A549 (cell line): ENCODE results near the gene OTULINL. TPM values are rescaled to one million over a fixed set of nuclear protein-coding genes. Genes with fewer than 3 reads are reported as not detected.

Experiments used
- ATAC-seq, 2 experiments: fragments of 200-7000 bp in 1 of 2; fragments of >200 bp in 1 of 2; cut with Nextera tagmentation in 1 of 2; cut with Tn5 transposase in 1 of 2; 3 replicates each; pipeline versions ENCODE4 v1.8.0 to v1.9.1; 2018 to 2020; ENCODE audit warnings: mild to moderate bottlenecking in 1 of 2, moderate library complexity in 1 of 2
- CTCF ChIA-PET: fragments of 300-600 bp; sonication (Branson Sonifier 250); formaldehyde crosslinking; extraction: SDS; loops from one replicate; lab custom pipeline; 2021; ENCODE audit warnings: antibody characterized with exemption, inconsistent platforms; lab: Yijun Ruan, JAX
- POLR2A ChIA-PET: fragments of 350-600 bp; formaldehyde crosslinking; extraction: SDS; loops from one replicate; lab custom pipeline; 2021; ENCODE audit warnings: antibody characterized with exemption, inconsistent platforms; lab: Yijun Ruan, JAX
- DNase-seq, 2 experiments: peaks; one replicate each; pipeline versions ENCODE4 v3.0.0 to v3.0.0-alpha.2; 2011 to 2016; ENCODE audit warnings: low read depth in 1 of 2, low spot score in 1 of 2
- FAIRE-seq: peaks from 2 replicates; lab custom pipeline; 2011; peaks lifted over from hg19 to GRCh38; lab: Jason Lieb, UNC
- H3K27ac ChIP-seq, 2 experiments: fragments of >200 bp; sonication (Bioruptor Twin); formaldehyde crosslinking; 3 replicates each; pipeline ENCODE4 v1.5.1; 2016 to 2017
- H3K4me1 ChIP-seq: fragments of >200 bp; sonication (Bioruptor Twin); formaldehyde crosslinking; 3 replicates; pipeline ENCODE4 v1.6.1; 2016
- H3K4me2 ChIP-seq: fragments of >200 bp; sonication (Bioruptor Twin); formaldehyde crosslinking; 3 replicates; pipeline ENCODE4 v1.6.1; 2016
- H3K4me3 ChIP-seq: fragments of >200 bp; sonication (Bioruptor Twin); formaldehyde crosslinking; 3 replicates; pipeline ENCODE4 v1.5.1; 2016
- H3K9me3 ChIP-seq: fragments of >200 bp; sonication (Bioruptor Twin); formaldehyde crosslinking; 3 replicates; pipeline ENCODE4 v1.6.1; 2016
- ATOH8 ChIP-seq: fragments of 250-450 bp; sonication (Bioruptor Pico); IDR thresholded peaks from 2 replicates; pipeline ENCODE4 v1.5.0; 2020; ENCODE audit warnings: low read depth, mild to moderate bottlenecking, moderate library complexity
- BCL3 ChIP-seq: fragments of >200 bp; sonication (Bioruptor Twin); formaldehyde crosslinking; IDR thresholded peaks from 3 replicates; pipeline ENCODE4 v1.6.1; 2016
- BHLHE40 ChIP-seq: IDR thresholded peaks from 2 replicates; pipeline ENCODE4 v1.6.1; 2012; ENCODE audit warnings: low read depth, low read length, inconsistent platforms
- CEBPB ChIP-seq, 2 experiments: fragments of >200 bp in 1 of 2; sonication (Bioruptor Twin) in 1 of 2; formaldehyde crosslinking in 1 of 2; IDR thresholded peaks; 2 replicates each; pipeline ENCODE4 v1.6.1; 2012 to 2016
- E2F6 ChIP-seq: IDR thresholded peaks from 2 replicates; pipeline ENCODE4 v1.6.1; 2012; ENCODE audit warnings: low read depth, borderline replicate concordance
- FOSL2 ChIP-seq, 2 experiments: fragments of 450-650 bp in 1 of 2; fragments of >200 bp in 1 of 2; sonication (Bioruptor Twin) in 1 of 2; formaldehyde crosslinking; IDR thresholded peaks; 2 replicates each; pipeline versions ENCODE4 v1.5.0 to v1.6.1; 2016 to 2020; ENCODE audit warnings: mild to moderate bottlenecking in 1 of 2, moderate library complexity in 1 of 2
- FOXS1 ChIP-seq: fragments of 250-450 bp; sonication (Bioruptor Pico); IDR thresholded peaks from 2 replicates; pipeline ENCODE4 v1.5.0; 2020; ENCODE audit warnings: mild to moderate bottlenecking, moderate library complexity
- HDAC2 ChIP-seq: fragments of 200-600 bp; sonication (generic); IDR thresholded peaks from 2 replicates; pipeline ENCODE4 v1.6.1; 2016
- HOXA7 ChIP-seq: fragments of 250-450 bp; sonication (Bioruptor Pico); IDR thresholded peaks from 2 replicates; pipeline ENCODE4 v1.5.0; 2020; ENCODE audit warnings: mild to moderate bottlenecking, moderate library complexity
- JUN ChIP-seq, 2 experiments: fragments of >200 bp; sonication (Bioruptor Twin); formaldehyde crosslinking; IDR thresholded peaks; 2 replicates in 1 of 2; 3 replicates in 1 of 2; pipeline ENCODE4 v1.6.1; 2016 to 2017
- JUNB ChIP-seq: fragments of >200 bp; sonication (Bioruptor Twin); formaldehyde crosslinking; IDR thresholded peaks from 2 replicates; pipeline ENCODE4 v1.6.1; 2016
- MAFK ChIP-seq: fragments of 450-650 bp; IDR thresholded peaks from 2 replicates; pipeline ENCODE4 v1.6.1; 2014; ENCODE audit not compliant: partially characterized antibody
- RCOR1 ChIP-seq: fragments of 150-350 bp; IDR thresholded peaks from 2 replicates; pipeline ENCODE4 v1.6.1; 2014; ENCODE audit warnings: antibody characterized with exemption, low read length, low read depth
- RFX5 ChIP-seq: fragments of 450-650 bp; IDR thresholded peaks from 2 replicates; pipeline ENCODE4 v1.7.1; 2014; ENCODE audit warnings: antibody characterized with exemption, mild to moderate bottlenecking, moderate library complexity
- SMC3 ChIP-seq: fragments of >200 bp; sonication (Bioruptor Twin); formaldehyde crosslinking; IDR thresholded peaks from 3 replicates; pipeline ENCODE4 v1.6.1; 2018; ENCODE audit warnings: inconsistent platforms
- SREBF2 ChIP-seq: fragments of 450-650 bp; IDR thresholded peaks from 2 replicates; pipeline ENCODE4 v1.6.1; 2014; ENCODE audit warnings: mild to moderate bottlenecking, moderate library complexity
- TP53 ChIP-seq: fragments of 250-450 bp; sonication (Bioruptor Pico); IDR thresholded peaks from 2 replicates; pipeline ENCODE4 v1.5.0; 2021; ENCODE audit warnings: mild to moderate bottlenecking, moderate library complexity
- USF2 ChIP-seq: fragments of 450-650 bp; IDR thresholded peaks from 2 replicates; pipeline ENCODE4 v1.6.1; 2014; ENCODE audit warnings: antibody characterized with exemption
- WGBS: methylation state at CpG from one replicate; pipeline ENCODE4 v1.1.6; 2017; ENCODE audit errors: missing lambda C conversion rate; 5-methylcytosine and 5-hydroxymethylcytosine counted together
- polyA plus RNA-seq, 4 experiments: library from polyadenylated mRNA; depleted of rRNA in 3 of 4; stranded (reverse); fragments of >200 nt; fragmentation: RNase III in 1 of 4; extraction: RNeasy Plus Mini Kit Qiagen cat#74134 plus additional on column Dnase treatment in 1 of 4; gene quantifications; 2 replicates in 3 of 4; 3 replicates in 1 of 4; pipeline ENCODE4 v1.2.3, GENCODE V29; 2011 to 2017

OTULINL gene
- polyA plus RNA-seq, 2 of the 4 experiments (the other 2 are of a cell fraction), result 2.9 to 3.7 TPM

- CTCF ChIA-PET, result interaction anchor here (0.8 to 4.2 kb wide), 3 partner anchors 8 to 17 kb away, joined by 3 to 42 read pairs (median 3); no protein-coding TSS in a partner anchor
- FAIRE-seq, result no peak
These were observed 59.2 kb downstream of the OTULINL start for GRCh38 chr5:14640765-14641164.

GRCh38 chr5:14644623-14645237, 63.1 kb downstream of the OTULINL start:
- no peak for DNase-seq
- 10% methylated on average over 1 of the region's 1 CpG for WGBS
- FAIRE-seq, result no peak
- no peak overlapping the region for H3K4me2 ChIP-seq
- ChIA-PET CTCF (interaction anchor here (0.7 to 1.3 kb wide), 3 partner anchors 10 to 247 kb away, joined by 3 to 8 read pairs (median 3); no protein-coding TSS in a partner anchor), POLR2A (no interaction called here)
- H3K4me1 ChIP-seq, result no peaks in the 10 kb centered on the region
- H3K27ac ChIP-seq, result no peak overlapping the region
- no peak for ATAC-seq
- no peaks in the 10 kb centered on the region for H3K9me3 ChIP-seq
- TF ChIP-seq HDAC2, result no peak
- no peak for TF ChIP-seq BHLHE40
- no peak for TF ChIP-seq TP53 (CRISPR knock-in tag)
- TF ChIP-seq FOSL2 (IDR thresholded peaks at IDR 0.05), result no peak
- TF ChIP-seq FOSL2 (CRISPR knock-in tag; IDR thresholded peaks at IDR 0.05), result no peak
- TF ChIP-seq E2F6, result no peak
- TF ChIP-seq ATOH8 (CRISPR knock-in tag), result no peak
- no peak overlapping the region for H3K4me3 ChIP-seq

More at GRCh38 chr5:14640765-14641164, 59.2 kb downstream of the OTULINL start:
- no peak overlapping the region for H3K4me3 ChIP-seq
- no peak for ATAC-seq
- no peak overlapping the region for H3K27ac ChIP-seq
- H3K4me2 ChIP-seq, result no peak overlapping the region
- DNase-seq, result no peak
- TF ChIP-seq CEBPB (IDR thresholded peaks at IDR 0.05) (no peak), USF2 (no peak), RFX5 (no peak), JUN (IDR thresholded peaks at IDR 0.05) (no peak), SREBF2 (no peak), MAFK (no peak), BCL3 (no peak), BHLHE40 (no peak)
- H3K4me1 ChIP-seq, result no peaks in the 10 kb centered on the region
- no peaks in the 10 kb centered on the region for H3K9me3 ChIP-seq
- WGBS, result 53% methylated on average over 10 of the region's 10 CpGs
- POLR2A ChIA-PET, result no interaction called here

GRCh38 chr5:14650052-14650451, 68.5 kb downstream of the OTULINL start:
- DNase-seq (no peak), FAIRE-seq (no peak), ATAC-seq (no peak)
- ChIA-PET CTCF (interaction anchor here (0.6 to 5.5 kb wide), 9 partner anchors 11 to 672 kb away, joined by 3 to 43 read pairs (median 16); no protein-coding TSS in a partner anchor), POLR2A (no interaction called here)
- TF ChIP-seq TP53 (CRISPR knock-in tag) (no peak), FOXS1 (CRISPR knock-in tag) (no peak), JUNB (no peak), HOXA7 (CRISPR knock-in tag) (no peak), SMC3 (no peak), RCOR1 (no peak)
- H3K9me3 ChIP-seq, result no peaks in the 10 kb centered on the region
- no peak overlapping the region for H3K4me3 ChIP-seq
- 29% methylated on average over 3 of the region's 3 CpGs for WGBS
- no peak overlapping the region for H3K4me2 ChIP-seq
- H3K4me1 ChIP-seq, result no peaks in the 10 kb centered on the region
- H3K27ac ChIP-seq, result no peak overlapping the region
